ENCODE measurements around the gene INPP5A.
"Not testable (repeated sequence)": the region's sequence is repeated elsewhere in the genome, so short reads cannot be mapped to it uniquely, and the experiment has no call there.

INPP5A gene

GRCh38 chr10:132584081-132584480 lies 46.5 kb downstream of the INPP5A start:
- no peak for DNase-seq

GRCh38 chr10:132585732-132586722 lies 48.4 kb downstream of the INPP5A start:
- DNase-seq, result no peak

DNA sequence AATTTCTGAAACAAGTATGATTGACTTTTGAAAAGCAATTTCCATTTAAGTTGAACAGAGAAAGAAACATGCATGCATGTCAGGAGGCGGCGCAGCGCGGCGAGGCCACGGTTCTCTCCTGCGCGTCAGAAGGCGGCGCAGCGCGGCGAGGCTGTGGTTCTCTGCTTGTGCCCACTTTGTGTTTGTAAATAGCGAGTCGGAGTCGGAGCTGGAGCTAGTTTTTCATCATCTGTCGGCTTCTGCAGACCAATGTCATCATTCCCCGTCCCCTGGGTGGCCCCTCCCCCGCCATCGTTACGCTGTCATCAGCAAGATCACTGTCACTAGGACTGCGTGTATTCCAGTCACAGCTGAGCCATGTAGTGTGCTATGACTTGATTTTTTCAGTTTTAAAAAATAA lies 49.2 kb downstream of the INPP5A start:
- no peak for DNase-seq

DNA sequence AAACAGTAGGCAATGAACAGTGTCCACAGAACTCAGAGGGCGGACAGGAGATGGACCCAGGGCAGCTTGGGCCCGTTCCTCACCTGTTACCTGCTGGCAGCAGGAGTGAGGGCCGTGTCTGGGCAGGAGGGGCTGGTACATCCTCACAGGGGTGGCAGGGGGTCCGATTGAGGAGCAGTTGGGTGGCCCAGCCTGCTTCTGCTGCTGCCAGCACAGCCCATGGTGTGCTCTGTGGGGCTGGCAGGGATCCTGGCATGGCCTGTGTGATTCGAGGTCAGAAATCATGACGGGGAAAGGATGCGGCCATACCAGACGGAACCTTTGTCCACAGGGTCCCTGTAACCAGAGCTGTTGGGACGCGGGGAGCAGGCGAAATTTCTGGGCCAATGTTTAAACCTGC lies 49.6 kb downstream of the INPP5A start:
- DNase-seq, result no peak

DNA sequence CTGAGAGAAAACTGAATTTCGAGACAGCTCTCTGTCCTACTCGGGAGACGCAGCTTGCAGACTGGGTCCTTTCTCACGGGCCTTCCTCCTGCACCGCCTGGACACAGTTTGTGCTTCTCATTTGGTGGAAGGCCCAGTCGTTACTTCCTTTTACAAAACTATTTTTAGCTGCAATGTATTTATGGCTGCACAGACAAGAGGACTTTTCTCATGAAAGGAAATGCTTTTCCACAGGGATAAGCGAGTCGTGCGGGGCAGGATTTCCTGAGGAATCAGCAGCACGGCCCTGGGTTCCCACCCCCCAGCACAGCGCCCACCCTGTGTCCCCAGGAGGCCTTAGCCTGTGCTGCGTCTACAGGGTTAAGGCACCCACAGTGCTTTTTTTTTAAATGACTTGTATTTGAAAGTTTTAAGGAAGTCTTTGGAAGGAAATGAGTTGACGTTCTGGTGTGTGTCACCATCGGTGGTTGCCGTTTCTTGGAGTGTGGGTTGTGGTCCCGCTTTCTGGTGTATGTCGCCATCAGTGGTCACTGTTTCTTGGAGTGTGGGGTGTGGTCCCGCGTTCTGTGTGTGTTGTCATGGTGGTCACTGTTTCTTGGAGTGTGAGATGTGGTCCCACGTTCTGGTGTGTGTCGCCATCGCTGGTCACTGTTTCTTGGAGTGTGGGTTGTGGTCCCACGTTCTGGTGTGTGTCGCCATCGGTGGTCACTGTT lies 50.9 kb downstream of the INPP5A start:
- DNase-seq, result no peak

DNA sequence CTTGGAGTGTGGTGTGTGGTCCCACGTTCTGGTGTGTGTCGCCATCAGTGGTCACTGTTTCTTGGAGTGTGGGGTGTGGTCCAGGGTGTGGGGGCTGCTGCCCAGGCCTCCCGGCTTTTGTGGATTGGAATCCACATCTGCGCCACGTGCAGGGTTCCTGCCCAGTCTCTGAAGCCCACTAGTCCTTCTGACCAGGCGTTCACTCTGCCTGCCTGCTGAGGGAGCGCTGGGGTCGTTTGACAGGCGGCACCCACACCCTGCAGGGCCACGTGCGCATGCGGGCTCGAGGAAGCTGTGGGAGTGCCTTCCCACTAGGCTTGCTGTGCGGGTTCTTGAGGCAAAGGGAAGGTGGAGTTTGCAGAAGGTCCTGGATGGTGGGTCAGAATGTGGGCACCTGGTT lies 51.4 kb downstream of the INPP5A start:
- DNase-seq, result no peak

DNA sequence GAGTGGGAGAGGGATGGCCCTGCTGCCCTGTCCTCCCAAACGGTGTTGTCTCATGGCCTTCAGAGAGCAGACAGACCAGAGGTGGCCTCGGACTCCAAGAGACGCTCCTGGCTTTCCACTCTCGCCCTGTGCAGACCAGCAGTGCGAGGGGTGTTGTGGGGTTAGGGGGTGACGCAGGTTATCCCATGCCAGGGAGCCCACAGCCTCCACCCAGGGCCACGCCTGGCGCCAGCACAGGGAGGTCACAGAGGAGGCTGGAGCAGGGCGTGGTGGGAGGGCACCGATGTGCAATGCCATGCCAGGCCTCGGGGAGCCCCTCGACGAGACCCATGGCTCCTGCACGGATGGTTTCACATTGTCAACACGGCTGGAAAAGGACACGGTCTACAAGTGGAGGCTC lies 52.1 kb downstream of the INPP5A start:
- DNase-seq, result no peak

GRCh38 chr10:132590094-132590751 lies 52.6 kb downstream of the INPP5A start:
- DNase-seq, result no peak

GRCh38 chr10:132590752-132591121 lies 53.1 kb downstream of the INPP5A start:
- DNase-seq, result no peak

GRCh38 chr10:132591166-132591971 lies 53.8 kb downstream of the INPP5A start:
- no peak for DNase-seq

DNA sequence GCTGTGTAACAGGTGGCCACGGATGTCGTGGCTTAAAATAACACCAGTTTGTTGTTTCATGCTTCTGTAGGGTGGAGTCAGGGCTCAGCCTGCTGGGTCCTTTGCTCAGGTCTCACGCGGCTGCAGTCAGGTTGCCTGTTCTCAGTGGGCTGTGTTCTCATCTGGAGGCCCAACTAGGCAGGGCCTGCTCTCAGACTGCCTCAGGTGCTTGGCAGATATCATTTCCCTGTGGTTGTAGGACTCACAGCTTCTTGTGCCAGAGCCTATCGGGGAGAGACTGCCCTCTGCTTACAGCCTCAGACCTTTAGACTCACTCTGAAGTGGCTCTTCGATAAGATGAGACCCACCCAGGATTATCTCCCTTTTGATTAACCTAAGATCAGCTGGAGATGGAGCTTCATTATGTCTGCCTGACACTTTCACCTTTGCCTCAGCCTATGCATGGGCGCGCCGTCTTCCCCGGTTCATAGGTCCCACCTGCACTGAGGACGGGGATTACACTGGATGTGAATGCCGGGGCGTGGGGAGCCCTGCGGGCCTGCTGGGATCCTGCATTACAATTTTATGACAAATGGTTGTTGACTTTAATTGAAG lies 55.3 kb downstream of the INPP5A start:
- no peak for DNase-seq

DNA sequence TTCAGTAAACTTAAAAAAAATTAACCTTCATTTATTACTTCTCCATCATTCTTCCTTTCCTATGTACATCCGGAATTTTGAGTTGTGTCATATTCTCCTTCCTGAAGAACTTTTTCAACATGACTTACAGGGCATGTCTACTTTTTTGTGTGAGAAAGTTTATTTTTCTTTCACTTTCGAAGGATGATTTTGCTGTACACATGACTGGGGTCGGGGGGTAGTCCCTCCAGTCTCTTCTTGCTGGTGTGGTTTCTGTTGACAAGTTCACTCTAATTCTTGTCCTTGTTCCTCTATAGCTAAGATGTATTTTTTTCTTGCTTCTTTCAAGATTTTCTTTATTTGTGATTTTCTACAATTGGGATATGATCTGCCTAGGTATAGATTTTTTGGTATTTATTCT lies 55.8 kb downstream of the INPP5A start:
- no peak for DNase-seq

GRCh38 chr10:132593900-132594876 lies 56.6 kb downstream of the INPP5A start:
- no peak for DNase-seq

- DNase-seq, result no peak
Measured at GRCh38 chr10:132595021-132595420, 57.4 kb downstream of the INPP5A start.

DNA sequence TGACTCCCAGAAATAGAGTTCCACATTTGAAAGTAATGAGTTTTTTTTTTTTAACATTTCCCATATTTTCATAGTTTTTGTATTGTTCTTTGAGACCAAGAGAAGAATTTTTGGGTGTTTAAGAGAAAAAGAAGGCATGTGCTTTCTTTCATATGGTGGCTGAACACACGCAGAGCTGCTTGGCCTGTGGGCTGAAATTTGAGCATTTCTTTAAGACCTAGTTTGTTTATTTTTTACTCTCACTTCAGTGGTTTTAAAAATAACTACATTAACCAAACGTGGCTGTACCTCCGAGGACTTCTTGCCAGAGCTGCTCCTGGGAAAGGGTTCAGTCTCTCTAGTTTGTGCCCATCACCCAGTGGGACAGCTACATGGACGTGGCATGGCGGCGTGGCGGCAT lies 58.3 kb downstream of the INPP5A start:
- DNase-seq, result no peak

- DNase-seq, result no peak
Measured at GRCh38 chr10:132596742-132597279, 59.2 kb downstream of the INPP5A start.

DNA sequence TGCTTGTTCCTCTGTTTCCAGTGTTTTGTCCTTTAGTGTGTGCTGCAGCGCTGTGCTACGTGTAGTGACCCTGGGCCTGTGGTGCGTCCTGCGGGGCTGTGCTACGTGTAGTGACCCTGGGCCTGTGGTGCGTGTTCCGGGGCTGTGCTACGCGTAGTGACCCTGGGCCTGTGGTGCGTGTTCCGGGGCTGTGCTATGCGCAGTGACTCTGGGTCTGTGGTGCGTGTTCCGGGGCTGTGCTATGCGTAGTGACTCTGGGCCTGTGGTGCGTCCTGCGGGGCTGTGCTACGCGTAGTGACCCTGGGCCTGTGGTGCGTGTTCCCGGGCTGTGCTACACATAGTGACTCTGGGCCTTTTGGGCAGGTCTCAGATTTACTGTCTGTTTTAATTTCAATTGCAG lies 60.1 kb downstream of the INPP5A start:
- no peak for DNase-seq

DNA sequence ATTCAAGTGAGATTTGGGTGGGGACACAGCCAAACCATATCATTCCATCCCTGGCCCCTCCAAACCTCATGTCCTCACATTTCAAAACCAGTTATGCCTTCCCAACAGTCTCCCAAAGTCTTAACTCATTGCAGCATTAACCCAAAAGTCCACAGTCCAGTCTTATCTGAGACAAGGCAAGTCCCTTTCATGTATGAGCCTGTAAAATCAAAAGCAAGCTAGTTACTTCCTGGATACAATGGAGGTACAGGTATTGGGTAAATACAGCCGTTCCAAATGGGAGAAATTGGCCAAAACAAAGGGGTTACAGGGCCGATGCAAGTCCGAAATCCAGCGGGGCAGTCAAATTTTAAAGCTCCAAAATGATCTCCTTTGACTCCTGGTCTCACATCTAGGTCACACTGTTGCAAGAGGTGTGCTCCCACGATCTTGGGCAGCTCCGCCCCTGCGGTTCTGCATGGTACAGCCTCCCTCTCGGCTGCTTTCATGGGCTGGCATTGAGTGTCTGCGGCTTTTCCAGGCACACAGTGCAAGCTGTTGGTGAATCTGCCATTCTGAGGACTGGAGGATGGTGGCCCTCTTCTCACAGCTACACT lies 61.5 kb downstream of the INPP5A start:
- not testable (repeated sequence) for DNase-seq

DNA sequence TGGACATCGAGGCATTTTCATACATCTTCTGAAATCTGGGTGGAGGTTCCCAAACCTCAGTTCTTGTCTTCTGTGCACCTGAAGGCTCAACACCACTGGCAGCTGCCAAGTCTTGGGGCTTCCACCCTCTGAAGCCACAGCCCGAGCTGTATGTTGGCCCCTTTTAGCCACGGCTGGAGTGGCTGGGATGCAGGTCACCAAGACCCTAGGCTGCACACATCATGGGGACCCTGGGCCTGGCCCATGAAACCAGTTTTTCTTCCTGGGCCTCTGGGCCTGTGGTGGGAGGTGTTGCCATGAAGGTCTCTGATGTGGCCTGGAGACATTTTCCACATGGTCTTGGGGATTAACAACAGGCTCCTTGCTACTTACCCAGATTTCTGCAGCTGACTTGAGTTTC lies 62.1 kb downstream of the INPP5A start:
- no peak for DNase-seq

GRCh38 chr10:132600416-132600815 lies 62.8 kb downstream of the INPP5A start:
- DNase-seq, result no peak
